ENCODE data around the gene TRMU.
"Not testable (repeated sequence)": the region's sequence is repeated elsewhere in the genome, so short reads cannot be mapped to it uniquely, and the experiment has no call there.

TRMU gene

DNA sequence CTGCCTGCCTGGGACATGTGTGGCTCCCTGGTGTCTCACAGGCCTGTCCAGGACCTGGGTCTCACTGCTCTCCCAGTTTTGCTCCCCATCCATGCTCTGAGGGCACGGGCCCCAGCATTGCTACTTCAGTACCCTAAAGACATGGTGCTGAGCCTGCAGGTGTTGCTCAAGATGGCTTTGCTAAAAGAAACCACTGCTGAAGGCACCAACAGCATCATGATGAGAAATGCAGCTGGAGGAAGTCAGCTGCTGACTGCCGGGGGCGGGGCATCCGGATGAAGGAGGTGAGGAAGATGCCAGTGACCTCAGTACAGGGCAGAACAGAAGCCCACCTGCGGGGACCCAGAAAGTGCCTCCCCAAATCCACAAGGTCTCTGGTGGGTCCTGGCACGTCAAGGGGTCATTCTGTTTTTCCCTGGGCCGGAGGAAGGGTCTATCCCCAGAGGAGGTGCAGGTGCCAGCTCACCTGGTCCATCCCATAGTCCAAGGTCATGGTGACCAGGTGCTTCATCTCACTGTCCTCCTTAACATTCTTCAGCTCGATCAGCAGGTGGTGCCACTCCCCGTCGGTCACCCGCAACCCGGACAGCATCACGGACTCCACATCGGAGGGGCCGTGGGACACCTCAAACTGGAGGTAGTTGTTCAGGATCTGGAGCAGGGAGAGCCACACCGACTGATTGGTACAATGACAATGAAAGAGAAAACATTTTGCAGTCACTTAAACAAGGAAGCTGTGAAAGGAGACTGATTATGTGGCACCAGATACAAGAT, 63.9 kb downstream of the TRMU start:
- no peak for DNase-seq (ENCODE audit: low read depth)
- TF ChIP-seq, protein P1, sequence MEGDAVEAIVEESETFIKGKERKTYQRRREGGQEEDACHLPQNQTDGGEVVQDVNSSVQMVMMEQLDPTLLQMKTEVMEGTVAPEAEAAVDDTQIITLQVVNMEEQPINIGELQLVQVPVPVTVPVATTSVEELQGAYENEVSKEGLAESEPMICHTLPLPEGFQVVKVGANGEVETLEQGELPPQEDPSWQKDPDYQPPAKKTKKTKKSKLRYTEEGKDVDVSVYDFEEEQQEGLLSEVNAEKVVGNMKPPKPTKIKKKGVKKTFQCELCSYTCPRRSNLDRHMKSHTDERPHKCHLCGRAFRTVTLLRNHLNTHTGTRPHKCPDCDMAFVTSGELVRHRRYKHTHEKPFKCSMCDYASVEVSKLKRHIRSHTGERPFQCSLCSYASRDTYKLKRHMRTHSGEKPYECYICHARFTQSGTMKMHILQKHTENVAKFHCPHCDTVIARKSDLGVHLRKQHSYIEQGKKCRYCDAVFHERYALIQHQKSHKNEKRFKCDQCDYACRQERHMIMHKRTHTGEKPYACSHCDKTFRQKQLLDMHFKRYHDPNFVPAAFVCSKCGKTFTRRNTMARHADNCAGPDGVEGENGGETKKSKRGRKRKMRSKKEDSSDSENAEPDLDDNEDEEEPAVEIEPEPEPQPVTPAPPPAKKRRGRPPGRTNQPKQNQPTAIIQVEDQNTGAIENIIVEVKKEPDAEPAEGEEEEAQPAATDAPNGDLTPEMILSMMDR (IDR thresholded peaks at IDR 0.05; ENCODE audit: insufficient read depth, low read depth, low read length, missing control alignments): no peak

DNA sequence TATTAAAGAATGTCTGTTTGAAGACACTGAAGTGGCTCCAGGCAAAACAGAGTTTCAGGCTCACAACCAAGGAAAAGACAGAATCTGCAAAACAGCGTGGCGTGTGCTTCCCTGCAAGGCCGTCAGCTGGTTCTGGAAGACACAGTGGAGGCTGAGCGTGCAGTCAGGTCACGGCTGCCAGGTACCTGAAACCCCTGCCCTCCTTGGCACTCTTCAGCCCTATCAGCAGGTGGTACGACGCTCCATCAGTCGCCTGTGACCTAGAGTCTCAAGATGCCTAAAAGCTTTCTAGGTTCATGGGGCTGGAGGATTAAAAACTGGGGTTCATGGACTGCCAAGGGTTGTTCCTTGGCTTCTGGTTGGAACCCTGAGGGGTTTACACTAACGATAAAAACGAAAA, 65.9 kb downstream of the TRMU start:
- TF ChIP-seq, protein P1 (IDR thresholded peaks at IDR 0.05; ENCODE audit: insufficient read depth, low read depth, low read length, missing control alignments): no peak
- H3K4me3 ChIP-seq (ENCODE audit: low read depth, low read length): no peak overlapping the region
- DNase-seq (ENCODE audit: low read depth): no peak

More for the DNA sequence above, 63.9 kb downstream of the TRMU start:
- no peak overlapping the region for H3K4me3 ChIP-seq (ENCODE audit: low read depth, low read length)

- H3K4me3 ChIP-seq (ENCODE audit: low read depth, low read length): no peak overlapping the region
- no peak for DNase-seq (ENCODE audit: low read depth)
- TF ChIP-seq, protein P1 (IDR thresholded peaks at IDR 0.05; ENCODE audit: insufficient read depth, low read depth, low read length, missing control alignments): no peak
Measured at GRCh38 chr22:46402505-46402904, 67.0 kb downstream of the TRMU start.

- H3K4me3 ChIP-seq (ENCODE audit: low read depth, low read length); DNase-seq (ENCODE audit: low read depth): not testable (repeated sequence)
Measured at GRCh38 chr22:46403880-46404279, 68.4 kb downstream of the TRMU start.

GRCh38 chr22:46405901-46406300, 70.4 kb downstream of the TRMU start:
- TF ChIP-seq, protein P1 (IDR thresholded peaks at IDR 0.05; ENCODE audit: insufficient read depth, low read depth, low read length, missing control alignments): no peak
- DNase-seq (ENCODE audit: low read depth): no peak
- H3K4me3 ChIP-seq (ENCODE audit: low read depth, low read length): no peak overlapping the region

DNA sequence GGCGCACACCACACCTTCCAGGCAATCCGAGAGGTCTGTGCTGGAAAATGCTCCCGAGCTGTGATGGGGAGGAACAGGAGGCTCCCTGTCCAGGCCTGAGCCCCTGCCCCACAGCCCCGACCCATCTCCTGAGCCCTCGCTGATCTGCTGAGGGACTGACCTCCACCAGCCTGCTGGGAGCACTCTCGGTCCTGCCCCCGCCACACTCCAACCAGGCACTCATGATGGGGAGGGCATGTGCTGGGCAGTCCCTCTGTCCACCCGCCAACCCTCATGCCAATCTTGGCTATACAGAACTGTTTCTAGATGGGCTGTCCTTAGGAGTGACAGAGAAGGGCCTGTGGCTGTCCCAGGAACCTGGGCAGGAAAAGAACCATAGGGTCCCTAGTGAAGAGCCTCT, 70.8 kb downstream of the TRMU start:
- TF ChIP-seq, protein P1 (IDR thresholded peaks at IDR 0.05; ENCODE audit: insufficient read depth, low read depth, low read length, missing control alignments): no peak
- H3K4me3 ChIP-seq (ENCODE audit: low read depth, low read length): no peak overlapping the region
- DNase-seq (ENCODE audit: low read depth): no peak

GRCh38 chr22:46406791-46407190, 71.3 kb downstream of the TRMU start:
- TF ChIP-seq, protein P1 (IDR thresholded peaks at IDR 0.05; ENCODE audit: insufficient read depth, low read depth, low read length, missing control alignments): no peak
- H3K4me3 ChIP-seq (ENCODE audit: low read depth, low read length): no peak overlapping the region
- no peak for DNase-seq (ENCODE audit: low read depth)
